ENCODE results near the gene CATSPERD. TPM values are rescaled to one million over a fixed set of nuclear protein-coding genes. Genes with fewer than 3 reads are reported as not detected.
A peak's percentile ranks its signal among the peaks of the same experiment; 100 is the strongest.

CATSPERD gene
- total and polyA plus RNA-seq, 9 of the 15 experiments (the other 6 are each of a cell fraction or from before 2014, with no cell fraction given) = not detected

DNA sequence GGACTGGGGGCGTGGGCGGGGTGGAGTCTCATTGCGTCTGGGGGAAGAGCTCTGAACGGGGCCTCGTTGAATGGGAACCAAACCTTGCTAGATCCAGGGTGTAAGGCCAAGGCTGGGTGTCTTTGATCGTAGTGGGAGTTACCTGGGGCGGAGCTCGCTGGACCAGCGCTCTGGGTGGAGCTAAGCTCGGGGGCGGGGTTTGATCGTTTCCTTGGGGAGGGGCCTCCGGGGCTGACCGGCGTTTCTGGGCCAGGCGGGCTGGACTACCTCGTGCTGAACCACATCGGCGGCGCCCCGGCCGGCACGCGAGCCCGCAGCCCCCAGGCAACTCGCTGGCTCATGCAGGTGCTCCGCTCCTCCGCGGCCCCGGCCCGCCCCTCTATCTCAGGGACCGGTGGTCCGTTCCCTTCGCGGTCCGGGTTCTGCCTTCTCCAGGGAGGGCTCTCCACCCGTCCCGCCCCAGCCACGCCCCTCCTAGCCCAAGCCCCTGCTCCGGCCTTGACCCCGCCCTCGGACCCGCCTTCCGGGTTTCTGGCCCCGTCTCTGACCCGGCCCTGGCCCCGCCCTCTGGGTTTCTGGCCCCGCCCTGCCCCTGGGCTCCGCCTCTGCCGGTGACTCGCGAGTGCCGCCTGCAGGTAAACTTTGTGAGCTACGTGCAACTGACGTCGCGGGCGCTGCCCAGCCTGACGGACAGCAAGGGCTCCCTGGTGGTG, 33.6 kb upstream of the CATSPERD start (continued):
- peak; percentile 86 to 95 for TF ChIP-seq MNT (conservative IDR thresholded peaks at IDR 0.05)
- no peak for TF ChIP-seq TEAD4 (IDR thresholded peaks at IDR 0.05; ENCODE audit: low read length)
- no peak for TF ChIP-seq TEAD4 (CRISPR knock-in tag; IDR thresholded peaks at IDR 0.05; ENCODE audit: borderline replicate concordance)
- TF ChIP-seq CHD2 (IDR thresholded peaks at IDR 0.05; ENCODE audit: low read depth, low read length) = no peak
- no peak for TF ChIP-seq POU5F1 (IDR thresholded peaks at IDR 0.05; ENCODE audit: borderline replicate concordance, low read depth, low read length, partially characterized antibody)
- no peak for TF ChIP-seq ZNF512 (tag; IDR thresholded peaks at IDR 0.05)
- no peak for TF ChIP-seq NFATC3 (IDR thresholded peaks at IDR 0.05)
- TF ChIP-seq ZNF354B (CRISPR knock-in tag; IDR thresholded peaks at IDR 0.05) = no peak
- no peak for TF ChIP-seq CHCHD3 (CRISPR knock-in tag; IDR thresholded peaks at IDR 0.05)
- TF ChIP-seq RNF2 (IDR thresholded peaks at IDR 0.05) = no peak
- no peak for TF ChIP-seq MITF (IDR thresholded peaks at IDR 0.05)
- TF ChIP-seq, protein P1, sequence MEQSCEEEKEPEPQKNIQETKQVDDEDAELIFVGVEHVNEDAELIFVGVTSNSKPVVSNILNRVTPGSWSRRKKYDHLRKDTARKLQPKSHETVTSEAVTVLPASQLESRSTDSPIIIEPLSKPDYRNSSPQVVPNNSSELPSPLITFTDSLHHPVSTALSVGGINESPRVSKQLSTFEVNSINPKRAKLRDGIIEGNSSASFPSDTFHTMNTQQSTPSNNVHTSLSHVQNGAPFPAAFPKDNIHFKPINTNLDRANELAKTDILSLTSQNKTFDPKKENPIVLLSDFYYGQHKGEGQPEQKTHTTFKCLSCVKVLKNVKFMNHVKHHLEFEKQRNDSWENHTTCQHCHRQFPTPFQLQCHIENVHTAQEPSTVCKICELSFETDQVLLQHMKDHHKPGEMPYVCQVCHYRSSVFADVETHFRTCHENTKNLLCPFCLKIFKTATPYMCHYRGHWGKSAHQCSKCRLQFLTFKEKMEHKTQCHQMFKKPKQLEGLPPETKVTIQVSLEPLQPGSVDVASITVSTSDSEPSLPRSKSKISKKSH (CRISPR knock-in tag; IDR thresholded peaks at IDR 0.05) = no peak
- no peak for TF ChIP-seq MTA2 (IDR thresholded peaks at IDR 0.05; ENCODE audit: low read depth)
- TF ChIP-seq ID3 (CRISPR knock-in tag; IDR thresholded peaks at IDR 0.05) = no peak
- no peak for TF ChIP-seq ID3 (tag; IDR thresholded peaks at IDR 0.05)
- no peak for TF ChIP-seq HDAC8 (tag; IDR thresholded peaks at IDR 0.05)
- TF ChIP-seq HMBOX1 (IDR thresholded peaks at IDR 0.05) = no peak
- TF ChIP-seq NFIX (CRISPR knock-in tag; IDR thresholded peaks at IDR 0.05; ENCODE audit: low read depth) = no peak
- TF ChIP-seq POLR2B (IDR thresholded peaks at IDR 0.05; ENCODE audit: low read depth, partially characterized antibody) = no peak
- 0 out of 4 replicates have a peak, but pooled peaks of 1 of the 2 experiments have one; percentile 6 for TF ChIP-seq FOXA3 (CRISPR knock-in tag; conservative IDR thresholded peaks at IDR 0.05 in 1 of 2, IDR thresholded peaks at IDR 0.05 in 1 of 2)

All from K562 (cell line).